Measurements from ENCODE around the gene FAM222B. TPM values are rescaled to one million over a fixed set of nuclear protein-coding genes. Genes with fewer than 3 reads are reported as not detected.

The FAM222B gene
- total RNA-seq, 5 donors from 2014 or later (not counting 1 experiment from before 2014, with no cell fraction given): 17.6 to 23.4 (median 23.3) TPM

DNA sequence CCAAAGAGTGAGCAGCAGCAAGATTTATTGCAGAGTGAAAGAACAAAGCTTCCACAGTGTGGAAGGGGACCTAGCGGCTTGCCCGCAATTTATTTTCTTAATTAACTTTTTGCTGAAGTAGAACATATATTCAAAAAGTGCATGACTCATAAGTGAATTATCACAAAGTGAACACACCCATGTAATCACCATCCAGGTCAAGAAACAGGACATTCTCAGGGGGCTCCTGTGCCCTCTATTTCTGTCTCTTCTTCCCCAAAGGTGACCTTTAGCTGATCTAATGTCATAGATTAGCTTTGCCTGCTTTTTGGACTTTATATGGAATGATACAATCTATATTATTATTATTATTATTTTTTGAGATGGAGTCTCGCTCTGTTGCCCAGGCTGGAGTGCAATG is 32.2 kb upstream of the FAM222B start:
- Mint-ChIP-seq H3K27me3 (no peaks in the 10 kb centered on the region), H3K4me1 (peaks cover 10 to 16% (median 12%) of the 10 kb centered on the region in 3 donors), H3K9me3 (no peaks in the 10 kb centered on the region), H3K4me3 (no peak overlapping the region), H3K27ac (no peak overlapping the region), H3K36me3 (peaks cover 11% of the 10 kb centered on the region)
- Histone ChIP-seq H3K9me3 (no peaks in the 10 kb centered on the region), H3K36me3 (ENCODE audit: control insufficient read depth in 2 of 2, extremely low read depth in 1 of 2, insufficient read depth in 1 of 2, low read length in 1 of 2) (peaks cover 4 to 17% of the 10 kb centered on the region in 2 donors), H3K4me3 (ENCODE audit: control insufficient read depth in 1 of 2, extremely low read depth in 1 of 2, low read length in 1 of 2) (no peak overlapping the region), H3K27me3 (replicated peaks in 1 of 2; ENCODE audit: control insufficient read depth in 2 of 2, extremely low read depth in 1 of 2, insufficient read depth in 2 of 2, low read length in 1 of 2) (no peaks in the 10 kb centered on the region), H3K4me1 (ENCODE audit: control insufficient read depth in 1 of 2, extremely low read depth in 1 of 2, insufficient read depth in 2 of 2, low read length in 2 of 2) (peaks cover 7 to 18% of the 10 kb centered on the region in 2 experiments), H3K27ac (ENCODE audit: low read length) (no peak overlapping the region)
- POLR2A ChIA-PET: no interaction called here
- DNase-seq (no peak), ATAC-seq (replicated peaks in 1 of 4) (no peak)
- no CpG with 5 or more reads among the region's 3 CpGs for WGBS (ENCODE audit: insufficient coverage)
- CTCF ChIA-PET: no interaction called here

DNA sequence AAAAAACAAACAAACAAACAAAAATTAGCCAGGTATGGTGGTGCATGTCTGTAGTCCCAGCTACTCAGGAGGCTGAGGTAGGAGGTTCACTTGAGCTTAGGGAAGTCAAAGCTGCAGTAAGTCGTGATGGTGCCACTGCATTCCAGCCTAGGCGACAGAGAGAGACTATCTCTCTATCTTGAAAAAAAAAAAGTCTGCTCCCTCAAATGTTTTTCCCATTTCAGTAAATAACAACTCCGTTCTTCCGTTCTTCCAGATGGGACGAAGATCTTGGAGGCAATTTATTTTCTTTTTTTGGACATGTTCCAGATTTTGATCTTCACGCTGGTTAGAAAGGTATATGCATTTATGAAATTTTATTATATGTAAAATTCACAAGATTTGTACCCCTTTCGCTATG is 31.2 kb upstream of the FAM222B start:
- Histone ChIP-seq H3K36me3 (ENCODE audit: control insufficient read depth in 2 of 2, extremely low read depth in 1 of 2, insufficient read depth in 1 of 2, low read length in 1 of 2) (peaks cover 0 to 8% of the 10 kb centered on the region in 2 donors), H3K9me3 (no peaks in the 10 kb centered on the region), H3K27ac (ENCODE audit: low read length) (no peak overlapping the region), H3K27me3 (replicated peaks in 1 of 2; ENCODE audit: control insufficient read depth in 2 of 2, extremely low read depth in 1 of 2, insufficient read depth in 2 of 2, low read length in 1 of 2) (no peaks in the 10 kb centered on the region), H3K4me1 (ENCODE audit: control insufficient read depth in 1 of 2, extremely low read depth in 1 of 2, insufficient read depth in 2 of 2, low read length in 2 of 2) (peaks cover 7 to 18% of the 10 kb centered on the region in 2 experiments), H3K4me3 (ENCODE audit: control insufficient read depth in 1 of 2, extremely low read depth in 1 of 2, low read length in 1 of 2) (no peak overlapping the region)
- no CpG with 5 or more reads among the region's 7 CpGs for WGBS (ENCODE audit: insufficient coverage)
- H3K9me3 Mint-ChIP-seq: no peaks in the 10 kb centered on the region
- ChIA-PET CTCF (no interaction called here), POLR2A (interaction anchor here in 1 of 2 donors (0.8 kb wide), 1 partner anchor 61 kb away, joined by 5 read pairs; no protein-coding TSS in a partner anchor)
- H3K27me3 Mint-ChIP-seq: no peaks in the 10 kb centered on the region
- ATAC-seq (replicated peaks in 1 of 4) (no peak), DNase-seq (no peak)
- peak overlapping the region in 1 of 2 donors; percentile 30 for H3K27ac Mint-ChIP-seq
- no peak overlapping the region for H3K4me3 Mint-ChIP-seq
- peaks cover 8% of the 10 kb centered on the region for H3K36me3 Mint-ChIP-seq
- H3K4me1 Mint-ChIP-seq: peaks cover 10 to 16% (median 12%) of the 10 kb centered on the region in 3 donors

DNA sequence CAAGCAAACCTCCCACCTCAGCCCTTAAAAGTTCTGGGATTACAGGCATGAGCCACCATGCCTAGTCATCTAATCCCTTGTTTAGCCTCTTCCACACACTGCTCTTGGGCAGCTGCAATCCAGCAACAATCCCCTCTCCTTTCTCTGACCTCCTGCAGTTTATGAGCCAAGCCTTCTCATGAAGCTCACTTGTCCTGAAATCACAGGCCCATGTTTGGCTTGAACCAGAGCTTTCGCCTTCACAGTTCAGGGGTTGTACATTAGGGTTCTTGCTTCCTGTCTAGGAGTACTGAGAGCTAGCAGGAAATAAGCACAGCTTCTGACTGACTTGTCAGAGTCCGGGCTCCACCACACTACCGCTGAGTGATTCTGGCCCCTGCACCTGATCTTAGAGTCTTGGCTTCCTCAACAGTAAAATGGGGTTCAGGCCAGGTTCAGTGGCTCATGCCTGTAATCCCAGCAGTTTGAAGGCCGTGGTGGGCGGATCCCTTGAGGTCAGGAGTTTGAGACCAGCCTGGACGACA is 28.5 kb upstream of the FAM222B start:
- Mint-ChIP-seq H3K9me3 (no peaks in the 10 kb centered on the region), H3K27me3 (no peaks in the 10 kb centered on the region), H3K4me3 (peak overlapping the region in 1 of 3 donors; percentile 36), H3K36me3 (no peaks in the 10 kb centered on the region), H3K4me1 (peaks cover 10 to 16% (median 12%) of the 10 kb centered on the region in 3 donors), H3K27ac (peak overlapping the region; percentile 97 to 98)
- ChIA-PET POLR2A (interaction anchor here (0.6 to 0.9 kb wide), 3 partner anchors 46 to 59 kb away, joined by 5 to 7 read pairs (median 6); no protein-coding TSS in a partner anchor), CTCF (interaction anchor here (0.7 to 1.1 kb wide), 8 partner anchors 18 to 167 kb away, joined by 3 to 5 read pairs (median 4); partner anchors contain the start of genes FAM222B (in 1 of the 2) and TLCD1 (in 1 of the 2))
- Histone ChIP-seq H3K9me3 (no peaks in the 10 kb centered on the region), H3K4me1 (ENCODE audit: control insufficient read depth in 1 of 2, extremely low read depth in 1 of 2, insufficient read depth in 2 of 2, low read length in 2 of 2) (peaks cover 7 to 18% of the 10 kb centered on the region in 2 experiments), H3K27ac (ENCODE audit: low read length) (peak overlapping the region; percentile 82), H3K36me3 (ENCODE audit: control insufficient read depth in 2 of 2, extremely low read depth in 1 of 2, insufficient read depth in 1 of 2, low read length in 1 of 2) (no peaks in the 10 kb centered on the region), H3K27me3 (replicated peaks in 1 of 2; ENCODE audit: control insufficient read depth in 2 of 2, extremely low read depth in 1 of 2, insufficient read depth in 2 of 2, low read length in 1 of 2) (no peaks in the 10 kb centered on the region), H3K4me3 (ENCODE audit: control insufficient read depth in 1 of 2, extremely low read depth in 1 of 2, low read length in 1 of 2) (no peak overlapping the region)
- peak in 32 of 35 experiments; percentile 10 to 61 (median 30) for DNase-seq
- WGBS (ENCODE audit: insufficient coverage): 0% methylated on average over 2 of the region's 6 CpGs
- peak; percentile 99 to 100 (median 100) for ATAC-seq (replicated peaks in 1 of 4)

DNA sequence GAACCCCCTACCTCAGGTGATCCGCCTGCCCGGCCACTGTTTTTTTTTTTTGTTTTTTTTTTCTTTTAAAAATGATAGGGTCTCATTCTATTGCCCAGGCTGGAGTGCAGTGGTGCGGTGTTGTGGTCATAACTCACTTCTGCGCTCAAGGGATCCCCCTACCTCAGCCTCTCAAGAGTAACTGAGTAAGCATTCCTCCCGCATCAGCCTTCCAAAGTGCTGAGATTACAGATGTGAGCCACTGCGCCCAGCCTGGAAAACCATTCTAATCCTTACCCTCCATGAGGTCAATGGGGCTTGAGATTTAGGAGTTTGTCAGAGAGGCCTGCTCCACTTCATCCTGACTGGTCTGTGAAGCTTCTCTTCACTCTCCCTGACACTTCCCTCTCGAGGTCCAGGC is 24.7 kb upstream of the FAM222B start:
- no peak overlapping the region for H3K27ac ChIP-seq (ENCODE audit: low read length)
- H3K4me1 Mint-ChIP-seq: peaks cover 10 to 15% (median 10%) of the 10 kb centered on the region in 3 donors
- no peak overlapping the region for H3K27ac Mint-ChIP-seq
- DNase-seq: no peak
- CTCF ChIA-PET: interaction anchor here in 1 of 2 donors (0.6 kb wide), 1 partner anchor 90 kb away, joined by 4 read pairs; no protein-coding TSS in a partner anchor
- no peaks in the 10 kb centered on the region for H3K9me3 ChIP-seq
- ATAC-seq (replicated peaks in 1 of 4): no peak
- no peaks in the 10 kb centered on the region for H3K27me3 Mint-ChIP-seq
- H3K4me1 ChIP-seq (ENCODE audit: control insufficient read depth in 1 of 2, extremely low read depth in 1 of 2, insufficient read depth in 2 of 2, low read length in 2 of 2): peaks cover 7 to 18% of the 10 kb centered on the region in 2 experiments
- no peaks in the 10 kb centered on the region for H3K36me3 Mint-ChIP-seq
- no peak overlapping the region for H3K4me3 ChIP-seq (ENCODE audit: control insufficient read depth in 1 of 2, extremely low read depth in 1 of 2, low read length in 1 of 2)
- H3K9me3 Mint-ChIP-seq: no peaks in the 10 kb centered on the region
- no peaks in the 10 kb centered on the region for H3K36me3 ChIP-seq (ENCODE audit: control insufficient read depth in 2 of 2, extremely low read depth in 1 of 2, insufficient read depth in 1 of 2, low read length in 1 of 2)
- WGBS (ENCODE audit: insufficient coverage): 80% methylated on average over 1 of the region's 7 CpGs
- no peaks in the 10 kb centered on the region for H3K27me3 ChIP-seq (replicated peaks in 1 of 2; ENCODE audit: control insufficient read depth in 2 of 2, extremely low read depth in 1 of 2, insufficient read depth in 2 of 2, low read length in 1 of 2)
- no peak overlapping the region for H3K4me3 Mint-ChIP-seq
- POLR2A ChIA-PET: no interaction called here

DNA sequence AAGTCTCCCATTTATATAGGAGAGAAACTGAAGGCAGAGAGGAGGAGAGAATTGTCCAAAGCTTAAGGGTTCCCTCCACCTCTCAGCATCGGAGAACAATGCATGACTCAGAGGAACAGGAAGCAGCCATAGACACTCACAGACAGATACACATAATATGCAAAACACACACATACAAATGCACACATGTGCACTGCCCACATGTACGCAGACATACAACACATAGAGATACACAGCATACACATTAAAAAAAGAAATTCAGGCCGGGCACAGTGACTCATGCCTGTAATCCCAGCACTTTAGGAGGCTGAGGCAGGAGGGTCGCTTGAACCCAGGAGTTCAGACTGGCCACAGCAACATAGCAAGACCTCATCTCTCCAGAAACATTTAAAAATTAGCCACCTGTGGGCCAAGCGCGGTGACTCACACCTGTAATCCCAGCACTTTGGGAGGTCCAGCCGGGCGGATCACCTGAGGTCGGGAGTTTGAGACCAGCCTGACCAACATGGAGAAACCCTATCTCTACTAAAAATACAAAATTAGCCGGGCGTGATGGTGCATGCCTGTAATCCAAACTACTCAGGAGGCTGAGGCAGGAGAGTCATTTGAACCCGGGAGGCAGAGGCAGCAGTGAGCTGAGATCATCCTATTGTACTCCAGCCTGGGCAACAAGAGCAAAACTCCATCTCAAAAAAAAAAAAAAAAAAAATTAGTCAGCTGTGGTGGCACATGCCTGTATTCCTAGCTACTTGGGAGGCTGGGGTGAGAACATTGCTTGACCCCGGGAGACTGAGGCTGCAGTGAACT is 23.6 kb upstream of the FAM222B start:
- H3K4me1 Mint-ChIP-seq: peaks cover 3 to 6% (median 4%) of the 10 kb centered on the region in 3 donors
- H3K36me3 ChIP-seq (ENCODE audit: control insufficient read depth in 2 of 2, extremely low read depth in 1 of 2, insufficient read depth in 1 of 2, low read length in 1 of 2): peaks cover 0 to 7% of the 10 kb centered on the region in 2 donors
- WGBS (ENCODE audit: insufficient coverage): 82% methylated on average over 7 of the region's 13 CpGs
- H3K4me3 ChIP-seq (ENCODE audit: control insufficient read depth in 1 of 2, extremely low read depth in 1 of 2, low read length in 1 of 2): no peak overlapping the region
- no peak overlapping the region for H3K27ac ChIP-seq (ENCODE audit: low read length)
- H3K27me3 ChIP-seq (replicated peaks in 1 of 2; ENCODE audit: control insufficient read depth in 2 of 2, extremely low read depth in 1 of 2, insufficient read depth in 2 of 2, low read length in 1 of 2): no peaks in the 10 kb centered on the region
- H3K4me1 ChIP-seq (ENCODE audit: control insufficient read depth in 1 of 2, extremely low read depth in 1 of 2, insufficient read depth in 2 of 2, low read length in 2 of 2): peaks cover 4 to 7% of the 10 kb centered on the region in 2 experiments
- no peak overlapping the region for H3K4me3 Mint-ChIP-seq
- no peak for ATAC-seq (replicated peaks in 1 of 4)
- POLR2A ChIA-PET: no interaction called here
- DNase-seq: no peak
- CTCF ChIA-PET: interaction anchor here in 1 of 2 donors (0.7 kb wide), 1 partner anchor 36 kb away, joined by 3 read pairs; the partner anchor contains the start of gene DHRS13
- no peaks in the 10 kb centered on the region for H3K9me3 ChIP-seq
- no peaks in the 10 kb centered on the region for H3K9me3 Mint-ChIP-seq
- no peaks in the 10 kb centered on the region for H3K36me3 Mint-ChIP-seq
- no peak overlapping the region for H3K27ac Mint-ChIP-seq
- H3K27me3 Mint-ChIP-seq: no peaks in the 10 kb centered on the region

DNA sequence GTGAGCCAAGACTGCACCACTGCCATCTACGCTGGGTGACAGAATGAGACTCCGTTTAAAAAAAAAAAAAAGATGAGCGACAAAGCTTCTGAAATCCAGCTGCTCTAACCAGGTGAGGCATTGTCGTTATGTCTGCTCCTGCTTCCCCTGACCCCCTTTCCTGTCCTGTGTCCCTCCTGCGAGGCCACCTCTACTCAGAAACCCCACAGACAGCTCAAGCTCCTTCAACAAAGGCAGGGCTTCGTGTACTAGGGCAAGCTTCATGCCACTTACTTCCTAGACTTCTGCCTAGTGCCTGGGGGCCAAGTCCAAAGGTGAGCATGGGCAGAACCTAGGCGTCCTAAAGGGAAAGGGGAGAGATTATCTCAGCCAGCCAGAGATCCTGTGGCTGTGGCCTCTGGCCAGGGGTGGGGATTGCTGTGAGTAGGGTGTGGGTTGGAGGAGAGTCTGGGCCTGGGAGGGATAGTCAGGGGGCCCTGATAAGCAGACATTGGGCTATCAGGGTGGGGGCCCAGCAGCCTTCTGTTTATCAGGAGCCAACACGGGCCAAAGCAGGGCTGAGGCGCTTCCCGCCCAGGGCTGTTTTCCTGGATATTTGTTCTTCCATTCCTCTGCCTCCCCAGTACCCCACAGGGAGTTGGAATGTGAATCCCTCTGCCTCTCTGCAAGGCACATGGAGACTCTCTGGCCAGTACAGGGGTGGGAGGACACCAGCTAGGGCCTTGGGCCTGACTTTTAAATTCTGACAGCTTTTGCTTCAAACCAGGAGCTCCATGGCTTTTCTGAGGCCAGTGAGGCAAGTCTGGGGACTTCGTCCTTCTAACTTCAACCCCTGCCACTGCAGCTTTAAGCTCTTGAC is 22.6 kb upstream of the FAM222B start:
- Mint-ChIP-seq H3K36me3 (peaks cover 6% of the 10 kb centered on the region), H3K27ac (no peak overlapping the region), H3K4me1 (peaks cover 0 to 3% (median 0%) of the 10 kb centered on the region in 3 donors), H3K4me3 (no peak overlapping the region), H3K27me3 (no peaks in the 10 kb centered on the region), H3K9me3 (no peaks in the 10 kb centered on the region)
- H3K36me3 ChIP-seq (ENCODE audit: control insufficient read depth in 2 of 2, extremely low read depth in 1 of 2, insufficient read depth in 1 of 2, low read length in 1 of 2): peaks cover 6 to 15% of the 10 kb centered on the region in 2 donors
- no peaks in the 10 kb centered on the region for H3K9me3 ChIP-seq
- ChIA-PET POLR2A (interaction anchor here (0.5 to 0.6 kb wide), 2 partner anchors 72 to 265 kb away, joined by 4 to 6 read pairs; no protein-coding TSS in a partner anchor), CTCF (interaction anchor here in 1 of 2 donors (0.6 kb wide), 1 partner anchor 56 kb away, joined by 3 read pairs; no protein-coding TSS in a partner anchor)
- H3K4me3 ChIP-seq (ENCODE audit: control insufficient read depth in 1 of 2, extremely low read depth in 1 of 2, low read length in 1 of 2): no peak overlapping the region
- no peaks in the 10 kb centered on the region for H3K27me3 ChIP-seq (replicated peaks in 1 of 2; ENCODE audit: control insufficient read depth in 2 of 2, extremely low read depth in 1 of 2, insufficient read depth in 2 of 2, low read length in 1 of 2)
- WGBS (ENCODE audit: insufficient coverage): 92% methylated on average over 3 of the region's 11 CpGs
- no peak for ATAC-seq (replicated peaks in 1 of 4)
- no peaks in the 10 kb centered on the region for H3K4me1 ChIP-seq (ENCODE audit: control insufficient read depth in 1 of 2, extremely low read depth in 1 of 2, insufficient read depth in 2 of 2, low read length in 2 of 2)
- no peak for DNase-seq
- no peak overlapping the region for H3K27ac ChIP-seq (ENCODE audit: low read length)

All from T-cell (primary cell).